Fibroblast of mammary gland (primary cell): ENCODE measurements around the gene SPNS3.

Experiments used
- DNase-seq: peaks from one replicate; pipeline ENCODE4 v3.0.0-alpha.2; 2010; ENCODE audit warnings: low read depth
- H3K4me3 ChIP-seq: 2 replicates; pipeline ENCODE4 v1.5.1; 2011; ENCODE audit warnings: low read depth, mild to moderate bottlenecking, low read length, moderate library complexity; ENCODE audit not compliant: control insufficient read depth
- CTCF ChIP-seq: conservative IDR thresholded peaks from 2 replicates; pipeline ENCODE4 v1.5.1; 2011; ENCODE audit warnings: low read depth, low read length, inconsistent platforms; ENCODE audit not compliant: control insufficient read depth, insufficient read depth

The SPNS3 gene

GRCh38 chr17:4527566-4528125 is 93.9 kb downstream of the SPNS3 start:
- DNase-seq: no peak
- no peak overlapping the region for H3K4me3 ChIP-seq

GRCh38 chr17:4529533-4530152 is 95.9 kb downstream of the SPNS3 start:
- H3K4me3 ChIP-seq: no peak overlapping the region
- no peak for DNase-seq
- no peak for TF ChIP-seq CTCF

More at GRCh38 chr17:4527566-4528125, 93.9 kb downstream of the SPNS3 start:
- no peak for TF ChIP-seq CTCF

GRCh38 chr17:4530799-4531730 is 97.3 kb downstream of the SPNS3 start:
- no peak for DNase-seq
- no peak for TF ChIP-seq CTCF
- no peak overlapping the region for H3K4me3 ChIP-seq

- no peak for TF ChIP-seq CTCF
- no peak for DNase-seq
- no peak overlapping the region for H3K4me3 ChIP-seq
These were observed 98.4 kb downstream of the SPNS3 start for GRCh38 chr17:4531988-4532736.

GRCh38 chr17:4532860-4533522 is 99.3 kb downstream of the SPNS3 start:
- no peak for TF ChIP-seq CTCF
- no peak overlapping the region for H3K4me3 ChIP-seq
- no peak for DNase-seq
